PFSK-1 (cell line): ENCODE results near the gene PPARGC1A. TPM values are rescaled to one million over a fixed set of nuclear protein-coding genes. Genes with fewer than 3 reads are reported as not detected.

ENCODE experiments used
- FOXP2 ChIP-seq: optimal IDR thresholded peaks from 2 replicates; pipeline ENCODE3; 2011; ENCODE audit warnings: borderline replicate concordance, control low read depth, inconsistent platforms; ENCODE audit not compliant: insufficient read depth; ENCODE audit errors: extremely low read length, extremely low read depth
- POLR2AphosphoS5 ChIP-seq: IDR thresholded peaks from 2 replicates; pipeline ENCODE4 v1.6.1; 2012; ENCODE audit warnings: low read depth, mild to moderate bottlenecking, control low read depth, low read length, moderate library complexity
- SIN3A ChIP-seq: IDR thresholded peaks from 2 replicates; pipeline ENCODE4 v1.6.1; 2012; ENCODE audit warnings: mild to moderate bottlenecking, low read length, moderate library complexity, borderline replicate concordance; ENCODE audit not compliant: insufficient read depth
- TAF1 ChIP-seq: IDR thresholded peaks from 2 replicates; pipeline ENCODE4 v1.6.1; 2012; ENCODE audit warnings: low read length, control low read depth, borderline replicate concordance; ENCODE audit not compliant: insufficient read depth
- polyA plus RNA-seq: library from polyadenylated mRNA; unstranded; fragments of >200 nt; gene quantifications from one replicate; pipeline ENCODE4 v1.2.1, GENCODE V29; 2012; ENCODE audit warnings: low read depth, missing spikeins; ENCODE audit not compliant: insufficient read length
- TF ChIP-seq, protein P1 (sequence below), 2 experiments: IDR thresholded peaks; 2 replicates each; pipeline versions ENCODE4 v1.6.1 to v1.8.0; 2011 to 2012; ENCODE audit warnings: low read depth in 2 of 2, low read length in 2 of 2, control low read depth in 1 of 2, inconsistent platforms in 1 of 2, mild to moderate bottlenecking in 1 of 2, moderate library complexity in 1 of 2; ENCODE audit not compliant: insufficient read depth in 1 of 2

PPARGC1A gene, protein sequence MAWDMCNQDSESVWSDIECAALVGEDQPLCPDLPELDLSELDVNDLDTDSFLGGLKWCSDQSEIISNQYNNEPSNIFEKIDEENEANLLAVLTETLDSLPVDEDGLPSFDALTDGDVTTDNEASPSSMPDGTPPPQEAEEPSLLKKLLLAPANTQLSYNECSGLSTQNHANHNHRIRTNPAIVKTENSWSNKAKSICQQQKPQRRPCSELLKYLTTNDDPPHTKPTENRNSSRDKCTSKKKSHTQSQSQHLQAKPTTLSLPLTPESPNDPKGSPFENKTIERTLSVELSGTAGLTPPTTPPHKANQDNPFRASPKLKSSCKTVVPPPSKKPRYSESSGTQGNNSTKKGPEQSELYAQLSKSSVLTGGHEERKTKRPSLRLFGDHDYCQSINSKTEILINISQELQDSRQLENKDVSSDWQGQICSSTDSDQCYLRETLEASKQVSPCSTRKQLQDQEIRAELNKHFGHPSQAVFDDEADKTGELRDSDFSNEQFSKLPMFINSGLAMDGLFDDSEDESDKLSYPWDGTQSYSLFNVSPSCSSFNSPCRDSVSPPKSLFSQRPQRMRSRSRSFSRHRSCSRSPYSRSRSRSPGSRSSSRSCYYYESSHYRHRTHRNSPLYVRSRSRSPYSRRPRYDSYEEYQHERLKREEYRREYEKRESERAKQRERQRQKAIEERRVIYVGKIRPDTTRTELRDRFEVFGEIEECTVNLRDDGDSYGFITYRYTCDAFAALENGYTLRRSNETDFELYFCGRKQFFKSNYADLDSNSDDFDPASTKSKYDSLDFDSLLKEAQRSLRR
- polyA plus RNA-seq, result 0.11 TPM

- TF ChIP-seq, protein P1, sequence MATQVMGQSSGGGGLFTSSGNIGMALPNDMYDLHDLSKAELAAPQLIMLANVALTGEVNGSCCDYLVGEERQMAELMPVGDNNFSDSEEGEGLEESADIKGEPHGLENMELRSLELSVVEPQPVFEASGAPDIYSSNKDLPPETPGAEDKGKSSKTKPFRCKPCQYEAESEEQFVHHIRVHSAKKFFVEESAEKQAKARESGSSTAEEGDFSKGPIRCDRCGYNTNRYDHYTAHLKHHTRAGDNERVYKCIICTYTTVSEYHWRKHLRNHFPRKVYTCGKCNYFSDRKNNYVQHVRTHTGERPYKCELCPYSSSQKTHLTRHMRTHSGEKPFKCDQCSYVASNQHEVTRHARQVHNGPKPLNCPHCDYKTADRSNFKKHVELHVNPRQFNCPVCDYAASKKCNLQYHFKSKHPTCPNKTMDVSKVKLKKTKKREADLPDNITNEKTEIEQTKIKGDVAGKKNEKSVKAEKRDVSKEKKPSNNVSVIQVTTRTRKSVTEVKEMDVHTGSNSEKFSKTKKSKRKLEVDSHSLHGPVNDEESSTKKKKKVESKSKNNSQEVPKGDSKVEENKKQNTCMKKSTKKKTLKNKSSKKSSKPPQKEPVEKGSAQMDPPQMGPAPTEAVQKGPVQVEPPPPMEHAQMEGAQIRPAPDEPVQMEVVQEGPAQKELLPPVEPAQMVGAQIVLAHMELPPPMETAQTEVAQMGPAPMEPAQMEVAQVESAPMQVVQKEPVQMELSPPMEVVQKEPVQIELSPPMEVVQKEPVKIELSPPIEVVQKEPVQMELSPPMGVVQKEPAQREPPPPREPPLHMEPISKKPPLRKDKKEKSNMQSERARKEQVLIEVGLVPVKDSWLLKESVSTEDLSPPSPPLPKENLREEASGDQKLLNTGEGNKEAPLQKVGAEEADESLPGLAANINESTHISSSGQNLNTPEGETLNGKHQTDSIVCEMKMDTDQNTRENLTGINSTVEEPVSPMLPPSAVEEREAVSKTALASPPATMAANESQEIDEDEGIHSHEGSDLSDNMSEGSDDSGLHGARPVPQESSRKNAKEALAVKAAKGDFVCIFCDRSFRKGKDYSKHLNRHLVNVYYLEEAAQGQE (IDR thresholded peaks at IDR 0.05; ENCODE audit: insufficient read depth in 1 of 2, low read depth in 2 of 2, low read length in 2 of 2), result no peak
- TF ChIP-seq SIN3A (no peak), TAF1 (no peak), POLR2AphosphoS5 (no peak), FOXP2 (no peak)
These were observed at the start of gene PPARGC1A for GRCh38 chr4:23889814-23890341. Gene PPARGC1A (minus strand): TSS chr4:23890047. CDS start chr4:23889957, 90 bp downstream.

GRCh38 chr4:23938796-23939195 is 48.9 kb upstream of the PPARGC1A start:
- no peak for TF ChIP-seq POLR2AphosphoS5
- no peak for TF ChIP-seq SIN3A
- no peak for TF ChIP-seq FOXP2
- no peak for TF ChIP-seq TAF1
- TF ChIP-seq, protein P1 (IDR thresholded peaks at IDR 0.05; ENCODE audit: insufficient read depth in 1 of 2, low read depth in 2 of 2, low read length in 2 of 2), result no peak

GRCh38 chr4:23937173-23937572 is 47.3 kb upstream of the PPARGC1A start:
- TF ChIP-seq TAF1 (no peak), SIN3A (no peak), FOXP2 (no peak), POLR2AphosphoS5 (no peak)
- TF ChIP-seq, protein P1 (IDR thresholded peaks at IDR 0.05; ENCODE audit: insufficient read depth in 1 of 2, low read depth in 2 of 2, low read length in 2 of 2), result no peak

GRCh38 chr4:23934915-23935314 is 45.1 kb upstream of the PPARGC1A start:
- TF ChIP-seq TAF1 (no peak), SIN3A (no peak), POLR2AphosphoS5 (no peak), FOXP2 (no peak)
- TF ChIP-seq, protein P1 (IDR thresholded peaks at IDR 0.05; ENCODE audit: insufficient read depth in 1 of 2, low read depth in 2 of 2, low read length in 2 of 2), result no peak
